CD4-positive, alpha-beta T cell (primary cell): Measurements from ENCODE around the gene FSCB. TPM values are rescaled to one million over a fixed set of nuclear protein-coding genes. Genes with fewer than 3 reads are reported as not detected.

ENCODE experiments used
- ATAC-seq: fragments of 200-7000 bp; cut with Tn5 transposase; one replicate; pipeline ENCODE4 v1.10.0; 2022; ENCODE audit warnings: mild to moderate bottlenecking; ENCODE audit not compliant: poor library complexity
- CTCF ChIA-PET: fragments of 350-600 bp; sonication (Branson Sonifier 250); formaldehyde crosslinking; loops from one replicate; lab custom pipeline; 2021; ENCODE audit warnings: antibody characterized with exemption, inconsistent platforms; lab: Charles Lee
- POLR2A ChIA-PET: fragments of 350-600 bp; sonication (Branson Sonifier 250); formaldehyde crosslinking; loops from one replicate; lab custom pipeline; 2021; ENCODE audit warnings: antibody characterized with exemption, inconsistent platforms; lab: Charles Lee
- DNase-seq, 14 experiments: peaks; one replicate each; pipeline ENCODE4 v3.0.0-alpha.2; 2013 to 2020; ENCODE audit warnings: mixed read lengths in 2 of 14
- H3K27ac ChIP-seq, 2 donors: one replicate each; pipeline versions ENCODE4 v1.5.1 to v1.7.0; 2013; ENCODE audit warnings: low read length in 2 of 2, low read depth in 1 of 2, mild to moderate bottlenecking in 1 of 2
- H3K27me3 ChIP-seq, 2 experiments: 1 replicate in 1 of 2; 2 replicates in 1 of 2; pipeline versions ENCODE4 v1.6.1 to v1.7.0; 2013; ENCODE audit warnings: low read length in 2 of 2, control low read depth in 1 of 2, mild to moderate bottlenecking in 1 of 2, moderate library complexity in 1 of 2; ENCODE audit not compliant: insufficient read depth in 2 of 2, control insufficient read depth in 1 of 2
- H3K36me3 ChIP-seq: one replicate; pipeline ENCODE4 v1.6.1; 2013; ENCODE audit warnings: low read length, control low read depth; ENCODE audit not compliant: insufficient read depth
- H3K4me1 ChIP-seq: one replicate; pipeline ENCODE4 v1.6.1; 2013; ENCODE audit warnings: low read length, control low read depth; ENCODE audit not compliant: insufficient read depth
- H3K4me3 ChIP-seq: one replicate; pipeline ENCODE4 v1.5.1; 2013; ENCODE audit warnings: mild to moderate bottlenecking, low read length, moderate library complexity
- H3K9me3 ChIP-seq, 2 experiments: 1 replicate in 1 of 2; 2 replicates in 1 of 2; pipeline versions ENCODE4 v1.6.1 to v1.7.0; 2013; ENCODE audit warnings: low read length in 2 of 2, mild to moderate bottlenecking in 2 of 2, control low read depth in 1 of 2, moderate library complexity in 1 of 2; ENCODE audit not compliant: control insufficient read depth in 1 of 2, insufficient read depth in 1 of 2
- H3K27ac Mint-ChIP-seq: one replicate; pipeline ENCODE4 v1.8.0; 2020; ENCODE audit warnings: mixed read lengths
- H3K27me3 Mint-ChIP-seq: one replicate; pipeline ENCODE4 v1.8.0; 2021; ENCODE audit warnings: mixed read lengths
- H3K36me3 Mint-ChIP-seq: one replicate; pipeline ENCODE4 v1.8.0; 2021; ENCODE audit warnings: low read depth, mixed read lengths
- H3K4me1 Mint-ChIP-seq: one replicate; pipeline ENCODE4 v1.8.0; 2021; ENCODE audit warnings: low read depth, mixed read lengths
- H3K4me3 Mint-ChIP-seq: one replicate; pipeline ENCODE4 v1.8.0; 2020; ENCODE audit warnings: mild to moderate bottlenecking, mixed read lengths
- H3K9me3 Mint-ChIP-seq: one replicate; pipeline ENCODE4 v1.8.0; 2020; ENCODE audit warnings: mixed read lengths
- CTCF ChIP-seq: fragments of 200-600 bp; IDR thresholded peaks from one replicate; pipeline ENCODE4 v1.8.0; 2022; ENCODE audit warnings: antibody characterized with exemption, mild to moderate bottlenecking
- intact Hi-C, 2 experiments: fragments of 100-400 bp; cut with DNase I in 1 of 2; cut with micrococcal nuclease in 1 of 2; formaldehyde crosslinking; loops; one replicate each; pipeline versions ENCODE4 v1.15.1 to v1.9.0; 2023 to 2025; cut with DNase I, micrococcal nuclease
- total RNA-seq, 174 experiments: library from RNA in 2 of 174; stranded (reverse) in 2 of 174; gene quantifications; one replicate each; pipeline ENCODE4 v1.2.3 and lab custom pipeline; 2021 to 2026

Gene FSCB
- total RNA-seq, 2 experiments from 2014 or later, result not detected

GRCh38 chr14:44461811-44462210 is 45.3 kb downstream of the FSCB start:
- Mint-ChIP-seq H3K9me3 (peaks cover 6% of the 10 kb centered on the region), H3K36me3 (no peaks in the 10 kb centered on the region), H3K4me1 (no peaks in the 10 kb centered on the region), H3K4me3 (no peak overlapping the region), H3K27me3 (no peaks in the 10 kb centered on the region), H3K27ac (no peak overlapping the region)
- ChIA-PET POLR2A (no interaction called here), CTCF (no interaction called here)
- Histone ChIP-seq H3K27me3 (no peaks in the 10 kb centered on the region), H3K9me3 (no peaks in the 10 kb centered on the region), H3K4me3 (no peak overlapping the region), H3K27ac (no peak overlapping the region), H3K4me1 (no peaks in the 10 kb centered on the region), H3K36me3 (no peaks in the 10 kb centered on the region)
- intact Hi-C loops, result no loop called here
- DNase-seq, result no peak
- no peak for TF ChIP-seq CTCF
- ATAC-seq, result no peak
